Liver (tissue), 3 donors: ENCODE data around the gene DNMT1.

Source experiments
- CTCF ChIP-seq: fragments of 150-350 bp; IDR thresholded peaks from 2 replicates; pipeline ENCODE4 v1.5.1; 2017; ENCODE audit warnings: improper control_type of control experiment, low read depth, low read length; ENCODE audit not compliant: missing input control
- HNF4G ChIP-seq: IDR thresholded peaks from 2 replicates; pipeline ENCODE4 v1.6.1; 2016; ENCODE audit warnings: antibody characterized with exemption
- JUND ChIP-seq, 2 donors: IDR thresholded peaks; 2 replicates each; pipeline ENCODE4 v1.6.1; 2016; ENCODE audit warnings: antibody characterized with exemption in 2 of 2
- REST ChIP-seq: IDR thresholded peaks from 2 replicates; pipeline ENCODE4 v1.6.1; 2016; ENCODE audit warnings: antibody characterized with exemption, mild to moderate bottlenecking
- SP1 ChIP-seq: IDR thresholded peaks from 2 replicates; pipeline ENCODE4 v1.6.1; 2018; ENCODE audit warnings: antibody characterized with exemption, mild to moderate bottlenecking
- YY1 ChIP-seq: IDR thresholded peaks from 2 replicates; pipeline ENCODE4 v1.6.1; 2016; ENCODE audit warnings: antibody characterized with exemption, mild to moderate bottlenecking
- donor health status: healthy.
- donor health status: healthy.

- TF ChIP-seq YY1 (no peak), SP1 (no peak), CTCF (no peak), REST (no peak), JUND (IDR thresholded peaks at IDR 0.05) (no peak), HNF4G (no peak)
These were observed 38.9 kb downstream of the DNMT1 start for GRCh38 chr19:10155839-10156238.
